Neural cell (in vitro differentiated cells): ENCODE measurements around the gene CDC42BPB. TPM values are rescaled to one million over a fixed set of nuclear protein-coding genes. Genes with fewer than 3 reads are reported as not detected.
"Not testable (repeated sequence)": the region's sequence is repeated elsewhere in the genome, so short reads cannot be mapped to it uniquely, and the experiment has no call there.

Experiments
- H2AFZ ChIP-seq: fragments of 200-600, 300-800 bp; sonication (generic), shearing (Covaris generic); 2 replicates; pipeline ENCODE4 v1.6.0; 2014; ENCODE audit warnings: low read depth, mild to moderate bottlenecking, antibody characterized with exemption, low read length, moderate library complexity
- H3F3A ChIP-seq: fragments of 200-600 bp; shearing (Covaris generic); 2 replicates; pipeline ENCODE4 v1.6.1; 2016; ENCODE audit warnings: mild to moderate bottlenecking, moderate library complexity, mixed read lengths, antibody characterized with exemption, low read length; ENCODE audit not compliant: insufficient read depth, poor library complexity, severe bottlenecking
- H3K27ac ChIP-seq: fragments of 200-600, 300-800 bp; sonication (generic), shearing (Covaris generic); 2 replicates; pipeline ENCODE4 v1.5.1; 2014; ENCODE audit warnings: mild to moderate bottlenecking, low read length, moderate library complexity
- H3K27me3 ChIP-seq: fragments of 300-800, 200-600 bp; sonication (generic), shearing (Covaris generic); 2 replicates; pipeline ENCODE4 v1.6.0; 2014; ENCODE audit warnings: mild to moderate bottlenecking, low read depth, low read length, moderate library complexity; ENCODE audit not compliant: insufficient read depth
- H3K36me3 ChIP-seq: fragments of 300-800, 200-600 bp; sonication (generic), shearing (Covaris generic); 2 replicates; pipeline ENCODE4 v1.5.1; 2014; ENCODE audit warnings: mild to moderate bottlenecking, antibody characterized with exemption, low read length, moderate library complexity; ENCODE audit not compliant: insufficient read depth
- H3K4me2 ChIP-seq: fragments of 300-800, 200-600 bp; sonication (generic), shearing (Covaris generic); 2 replicates; pipeline ENCODE4 v1.6.0; 2014; ENCODE audit warnings: mild to moderate bottlenecking, low read length
- H3K4me3 ChIP-seq: fragments of 300-800, 200-600 bp; sonication (generic), shearing (Covaris generic); 2 replicates; pipeline ENCODE4 v1.5.1; 2014; ENCODE audit warnings: mild to moderate bottlenecking, low read length, moderate library complexity
- H3K79me2 ChIP-seq: fragments of 200-600 bp; shearing (Covaris generic); replicated peaks from 2 replicates; pipeline ENCODE4 v1.6.0; 2014; ENCODE audit warnings: mild to moderate bottlenecking, low read length, moderate library complexity; ENCODE audit not compliant: insufficient read depth
- H3K9ac ChIP-seq: fragments of 300-800, 200-600 bp; sonication (generic), shearing (Covaris generic); 2 replicates; pipeline ENCODE4 v1.6.1; 2016; ENCODE audit warnings: mild to moderate bottlenecking, low read length, mixed read lengths
- H3K9me2 ChIP-seq: fragments of 200-600 bp; shearing (Covaris generic); 2 replicates; pipeline ENCODE4 v1.6.1; 2016; ENCODE audit warnings: mild to moderate bottlenecking, low read length, mixed read lengths; ENCODE audit not compliant: insufficient read depth
- H3K9me3 ChIP-seq: fragments of 200-600, 300-800 bp; sonication (generic), shearing (Covaris generic); 2 replicates; pipeline ENCODE4 v1.6.1; 2016; ENCODE audit warnings: mild to moderate bottlenecking, mixed run types, low read length, moderate library complexity, mixed read lengths
- H4K20me1 ChIP-seq: fragments of 200-600 bp; shearing (Covaris generic); 2 replicates; pipeline ENCODE4 v1.6.1; 2016; ENCODE audit warnings: mild to moderate bottlenecking, mixed run types; ENCODE audit not compliant: insufficient read depth
- CTCF ChIP-seq: fragments of 450-650 bp; IDR thresholded peaks from 2 replicates; pipeline ENCODE4 v1.5.1; 2014; ENCODE audit warnings: antibody characterized with exemption, mild to moderate bottlenecking, moderate library complexity; ENCODE audit not compliant: poor library complexity, severe bottlenecking
- EP300 ChIP-seq: fragments of 450-650 bp; conservative IDR thresholded peaks from 2 replicates; pipeline ENCODE4 v1.6.1; 2014; ENCODE audit warnings: antibody characterized with exemption, mild to moderate bottlenecking, moderate library complexity; ENCODE audit not compliant: poor library complexity, severe bottlenecking
- MXI1 ChIP-seq: fragments of 450-650 bp; conservative IDR thresholded peaks from 2 replicates; pipeline ENCODE4 v1.6.1; 2014; ENCODE audit warnings: antibody characterized with exemption, mild to moderate bottlenecking; ENCODE audit not compliant: poor library complexity, severe bottlenecking
- POLR2AphosphoS5 ChIP-seq: IDR thresholded peaks from 2 replicates; pipeline ENCODE4 v1.6.1; 2012
- RAD21 ChIP-seq: fragments of 450-650 bp; conservative IDR thresholded peaks from 2 replicates; pipeline ENCODE4 v1.6.1; 2014; ENCODE audit warnings: antibody characterized with exemption, mild to moderate bottlenecking, moderate library complexity
- TAF1 ChIP-seq: IDR thresholded peaks from 2 replicates; pipeline ENCODE4 v1.6.1; 2012; ENCODE audit warnings: low read depth
- polyA plus RNA-seq: library from polyadenylated mRNA; depleted of rRNA; stranded (reverse); fragments of >200 nt; gene quantifications from 2 replicates; pipeline ENCODE4 v1.2.3, GENCODE V29; 2014
- TF ChIP-seq, protein P1 (sequence below): IDR thresholded peaks from 2 replicates; pipeline ENCODE4 v1.6.1; 2012; ENCODE audit warnings: borderline replicate concordance

The CDC42BPB gene
- polyA plus RNA-seq, 1 donor from 2014 or later: 43.8 TPM

DNA sequence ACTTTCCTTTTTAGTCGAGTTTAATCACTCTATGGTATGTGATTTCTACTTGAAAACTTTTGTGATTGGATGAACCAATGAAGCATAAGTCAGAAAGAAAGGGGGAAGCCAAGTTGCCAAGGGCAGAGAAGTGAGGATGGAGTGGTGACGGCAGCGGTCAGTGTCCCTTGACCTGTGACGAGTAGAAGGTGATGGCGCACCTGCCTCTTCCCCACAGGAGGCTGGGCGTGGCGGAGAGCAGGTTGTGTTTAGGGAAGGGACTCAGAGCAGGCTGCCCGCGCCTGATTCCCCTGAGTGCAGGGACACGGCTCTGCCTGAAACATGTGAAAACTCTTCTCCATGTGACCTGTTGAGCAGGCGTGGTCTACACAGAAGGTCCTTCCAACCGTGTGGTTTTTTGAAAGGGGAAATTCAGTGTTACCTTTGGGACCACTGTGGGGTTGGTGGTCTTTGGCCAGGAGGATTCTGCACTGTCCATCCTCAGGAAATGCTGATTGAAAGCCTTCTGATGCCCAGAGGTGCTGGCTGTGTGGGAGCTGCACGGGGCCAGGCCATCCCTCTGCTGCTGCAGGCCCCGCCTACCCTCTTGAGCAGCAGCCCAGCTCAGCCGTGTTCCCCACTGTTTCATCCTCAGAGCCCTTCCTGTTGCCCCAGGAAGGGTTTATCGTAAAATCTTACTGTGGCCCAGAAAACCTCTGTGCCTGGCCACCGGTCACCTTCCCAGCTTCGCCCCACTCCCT lies 158.4 kb downstream of the CDC42BPB start (continued):
- TF ChIP-seq CTCF: no peak
- TF ChIP-seq EP300: no peak

GRCh38 chr14:102898298-102898697 lies 159.1 kb downstream of the CDC42BPB start:
- Histone ChIP-seq H2AFZ (no peak overlapping the region), H3F3A (no peaks in the 10 kb centered on the region), H3K4me2 (no peak overlapping the region), H3K27ac (no peak overlapping the region), H3K36me3 (no peaks in the 10 kb centered on the region), H3K9ac (no peak overlapping the region), H3K9me2 (no peaks in the 10 kb centered on the region), H3K4me3 (no peak overlapping the region), H3K27me3 (no peaks in the 10 kb centered on the region), H3K79me2 (no peaks in the 10 kb centered on the region), H3K9me3 (no peaks in the 10 kb centered on the region), H4K20me1 (no peaks in the 10 kb centered on the region)
- TF ChIP-seq RAD21: no peak

DNA sequence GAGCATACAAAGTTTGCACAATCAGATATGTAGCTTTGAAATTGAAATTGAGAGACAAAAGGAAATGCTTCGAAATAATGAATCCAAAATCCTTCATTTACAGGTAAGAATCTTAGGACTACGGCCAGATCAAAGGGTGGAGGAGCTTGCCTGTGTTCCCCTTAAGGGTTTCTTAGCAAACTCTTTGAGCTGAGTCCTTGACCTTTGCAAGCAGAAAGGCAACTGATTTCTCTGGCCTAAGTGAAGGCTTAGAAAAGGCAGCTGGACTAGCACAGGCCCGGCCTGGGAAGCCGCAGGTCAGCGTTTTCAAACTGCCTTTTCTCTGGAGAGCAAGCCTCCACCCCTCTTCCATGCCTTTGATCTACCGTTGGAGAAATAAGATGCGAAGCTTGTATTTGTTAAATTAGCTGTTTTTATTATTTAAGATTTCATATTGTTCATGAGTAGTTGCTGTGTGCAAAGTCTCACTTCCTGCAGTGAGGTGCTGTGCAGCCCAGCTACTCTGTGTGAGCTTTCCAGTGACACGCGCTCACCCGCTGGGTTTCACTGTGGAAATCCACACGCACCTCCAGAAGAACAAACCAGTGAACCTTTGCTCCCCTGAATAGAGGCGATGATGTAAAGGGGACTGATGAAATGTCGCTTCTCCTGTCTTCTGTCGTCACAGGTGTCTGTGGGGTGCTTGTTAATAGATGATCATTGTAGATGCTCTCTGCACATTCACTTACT lies 159.9 kb downstream of the CDC42BPB start:
- no peak overlapping the region for H3K4me2 ChIP-seq
- no peaks in the 10 kb centered on the region for H3F3A ChIP-seq
- no peaks in the 10 kb centered on the region for H3K27me3 ChIP-seq
- no peaks in the 10 kb centered on the region for H3K79me2 ChIP-seq
- no peak overlapping the region for H2AFZ ChIP-seq
- no peaks in the 10 kb centered on the region for H3K9me2 ChIP-seq
- H4K20me1 ChIP-seq: no peaks in the 10 kb centered on the region
- no peak overlapping the region for H3K27ac ChIP-seq
- H3K4me3 ChIP-seq: no peak overlapping the region
- H3K9me3 ChIP-seq: no peaks in the 10 kb centered on the region
- TF ChIP-seq POLR2AphosphoS5 (no peak), TAF1 (no peak), MXI1 (no peak)
- TF ChIP-seq, protein P1, sequence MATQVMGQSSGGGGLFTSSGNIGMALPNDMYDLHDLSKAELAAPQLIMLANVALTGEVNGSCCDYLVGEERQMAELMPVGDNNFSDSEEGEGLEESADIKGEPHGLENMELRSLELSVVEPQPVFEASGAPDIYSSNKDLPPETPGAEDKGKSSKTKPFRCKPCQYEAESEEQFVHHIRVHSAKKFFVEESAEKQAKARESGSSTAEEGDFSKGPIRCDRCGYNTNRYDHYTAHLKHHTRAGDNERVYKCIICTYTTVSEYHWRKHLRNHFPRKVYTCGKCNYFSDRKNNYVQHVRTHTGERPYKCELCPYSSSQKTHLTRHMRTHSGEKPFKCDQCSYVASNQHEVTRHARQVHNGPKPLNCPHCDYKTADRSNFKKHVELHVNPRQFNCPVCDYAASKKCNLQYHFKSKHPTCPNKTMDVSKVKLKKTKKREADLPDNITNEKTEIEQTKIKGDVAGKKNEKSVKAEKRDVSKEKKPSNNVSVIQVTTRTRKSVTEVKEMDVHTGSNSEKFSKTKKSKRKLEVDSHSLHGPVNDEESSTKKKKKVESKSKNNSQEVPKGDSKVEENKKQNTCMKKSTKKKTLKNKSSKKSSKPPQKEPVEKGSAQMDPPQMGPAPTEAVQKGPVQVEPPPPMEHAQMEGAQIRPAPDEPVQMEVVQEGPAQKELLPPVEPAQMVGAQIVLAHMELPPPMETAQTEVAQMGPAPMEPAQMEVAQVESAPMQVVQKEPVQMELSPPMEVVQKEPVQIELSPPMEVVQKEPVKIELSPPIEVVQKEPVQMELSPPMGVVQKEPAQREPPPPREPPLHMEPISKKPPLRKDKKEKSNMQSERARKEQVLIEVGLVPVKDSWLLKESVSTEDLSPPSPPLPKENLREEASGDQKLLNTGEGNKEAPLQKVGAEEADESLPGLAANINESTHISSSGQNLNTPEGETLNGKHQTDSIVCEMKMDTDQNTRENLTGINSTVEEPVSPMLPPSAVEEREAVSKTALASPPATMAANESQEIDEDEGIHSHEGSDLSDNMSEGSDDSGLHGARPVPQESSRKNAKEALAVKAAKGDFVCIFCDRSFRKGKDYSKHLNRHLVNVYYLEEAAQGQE: no peak
- no peak overlapping the region for H3K9ac ChIP-seq
- H3K36me3 ChIP-seq: no peaks in the 10 kb centered on the region

GRCh38 chr14:102896735-102897134 lies 160.6 kb downstream of the CDC42BPB start:
- H4K20me1 ChIP-seq, H3K4me2 ChIP-seq, H3K27ac ChIP-seq, H3K4me3 ChIP-seq, H3K9me2 ChIP-seq, H3K27me3 ChIP-seq, H2AFZ ChIP-seq, H3F3A ChIP-seq, H3K36me3 ChIP-seq, H3K79me2 ChIP-seq, H3K9me3 ChIP-seq, H3K9ac ChIP-seq: not testable (repeated sequence)
